ENCODE results near the gene NENF.

- TF ChIP-seq EZH2 (IDR thresholded peaks at IDR 0.05) = no peak
- TF ChIP-seq, protein P1, sequence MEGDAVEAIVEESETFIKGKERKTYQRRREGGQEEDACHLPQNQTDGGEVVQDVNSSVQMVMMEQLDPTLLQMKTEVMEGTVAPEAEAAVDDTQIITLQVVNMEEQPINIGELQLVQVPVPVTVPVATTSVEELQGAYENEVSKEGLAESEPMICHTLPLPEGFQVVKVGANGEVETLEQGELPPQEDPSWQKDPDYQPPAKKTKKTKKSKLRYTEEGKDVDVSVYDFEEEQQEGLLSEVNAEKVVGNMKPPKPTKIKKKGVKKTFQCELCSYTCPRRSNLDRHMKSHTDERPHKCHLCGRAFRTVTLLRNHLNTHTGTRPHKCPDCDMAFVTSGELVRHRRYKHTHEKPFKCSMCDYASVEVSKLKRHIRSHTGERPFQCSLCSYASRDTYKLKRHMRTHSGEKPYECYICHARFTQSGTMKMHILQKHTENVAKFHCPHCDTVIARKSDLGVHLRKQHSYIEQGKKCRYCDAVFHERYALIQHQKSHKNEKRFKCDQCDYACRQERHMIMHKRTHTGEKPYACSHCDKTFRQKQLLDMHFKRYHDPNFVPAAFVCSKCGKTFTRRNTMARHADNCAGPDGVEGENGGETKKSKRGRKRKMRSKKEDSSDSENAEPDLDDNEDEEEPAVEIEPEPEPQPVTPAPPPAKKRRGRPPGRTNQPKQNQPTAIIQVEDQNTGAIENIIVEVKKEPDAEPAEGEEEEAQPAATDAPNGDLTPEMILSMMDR (IDR thresholded peaks at IDR 0.05) = no peak
- TF ChIP-seq EZH2phosphoT487 (IDR thresholded peaks at IDR 0.05) = no peak
These were observed 29.9 kb upstream of the NENF start for GRCh38 chr1:212402666-212403321.
